NCI-H2171 (cell line): ENCODE results near the gene CUL2.
"Not testable (repeated sequence)": the region's sequence is repeated elsewhere in the genome, so short reads cannot be mapped to it uniquely, and the experiment has no call there.

ENCODE experiments used
- DNase-seq: peaks from one replicate; lab custom pipeline; 2025; lab: John Stamatoyannopoulos, UW

Gene CUL2

GRCh38 chr10:35019041-35020024 lies 70.8 kb downstream of the CUL2 start:
- DNase-seq = no peak

GRCh38 chr10:35017608-35018007 lies 72.5 kb downstream of the CUL2 start:
- no peak for DNase-seq

- no peak for DNase-seq
These were observed 74.2 kb downstream of the CUL2 start for GRCh38 chr10:35015843-35016408.

- no peak for DNase-seq
These were observed 77.4 kb downstream of the CUL2 start for GRCh38 chr10:35012781-35013180.

- no peak for DNase-seq
These were observed 78.4 kb downstream of the CUL2 start for GRCh38 chr10:35011771-35012191.

- DNase-seq = no peak
These were observed 82.3 kb downstream of the CUL2 start for GRCh38 chr10:35007858-35008301.

- no peak for DNase-seq
These were observed 83.3 kb downstream of the CUL2 start for GRCh38 chr10:35006836-35007235.

GRCh38 chr10:35005868-35006267 lies 84.3 kb downstream of the CUL2 start:
- no peak for DNase-seq

- DNase-seq = no peak
These were observed 85.5 kb downstream of the CUL2 start for GRCh38 chr10:35004651-35005050.

GRCh38 chr10:35003906-35004305 lies 86.2 kb downstream of the CUL2 start:
- DNase-seq = no peak

- no peak for DNase-seq
These were observed 89.2 kb downstream of the CUL2 start for GRCh38 chr10:35000936-35001335.

GRCh38 chr10:34999532-34999931 lies 90.6 kb downstream of the CUL2 start:
- DNase-seq = no peak

- DNase-seq = no peak
These were observed 91.2 kb downstream of the CUL2 start for GRCh38 chr10:34998940-34999339.

GRCh38 chr10:34996843-34997242 lies 93.3 kb downstream of the CUL2 start:
- DNase-seq = no peak

- DNase-seq = no peak
These were observed 94.2 kb downstream of the CUL2 start for GRCh38 chr10:34995925-34996324.

GRCh38 chr10:34994565-34995142 lies 95.5 kb downstream of the CUL2 start:
- DNase-seq = no peak

GRCh38 chr10:34993782-34994181 lies 96.4 kb downstream of the CUL2 start:
- DNase-seq = no peak

- not testable (repeated sequence) for DNase-seq
These were observed 99.0 kb downstream of the CUL2 start for GRCh38 chr10:34991117-34991516.

GRCh38 chr10:34988397-34989067 lies 101.6 kb downstream of the CUL2 start:
- DNase-seq = no peak

- no peak for DNase-seq
These were observed 104.3 kb downstream of the CUL2 start for GRCh38 chr10:34985823-34986222.

- DNase-seq = no peak
These were observed 105.0 kb downstream of the CUL2 start for GRCh38 chr10:34985146-34985545.

- DNase-seq = no peak
These were observed 108.3 kb downstream of the CUL2 start for GRCh38 chr10:34981844-34982243.
